DND-41 (cell line): Measurements from ENCODE around the gene FBXO21.

Experiments used
- ATAC-seq: fragments of 200-7000 bp; cut with Tn5 transposase; 3 replicates; pipeline ENCODE4 v1.9.1; 2021; ENCODE audit warnings: low read depth; ENCODE audit not compliant: insufficient read depth
- DNase-seq: peaks from one replicate; pipeline ENCODE4 v3.0.0-alpha.2; 2020
- H2AFZ ChIP-seq: 2 replicates; pipeline ENCODE4 v1.6.0; 2012; ENCODE audit warnings: low read depth, low read length
- H3K27ac ChIP-seq: 2 replicates; pipeline ENCODE4 v1.5.1; 2012; ENCODE audit warnings: low read length, inconsistent platforms
- H3K27me3 ChIP-seq: fragments of 200-600 bp; sonication (generic); 2 replicates; pipeline ENCODE4 v1.6.0; 2012; ENCODE audit warnings: low read length, mild to moderate bottlenecking, inconsistent platforms; ENCODE audit not compliant: insufficient read depth, poor library complexity
- H3K36me3 ChIP-seq: 2 replicates; pipeline ENCODE4 v1.5.1; 2012; ENCODE audit warnings: low read length, inconsistent platforms; ENCODE audit not compliant: insufficient read depth
- H3K4me1 ChIP-seq: 2 replicates; pipeline ENCODE4 v1.5.1; 2012; ENCODE audit warnings: mild to moderate bottlenecking, low read length; ENCODE audit not compliant: insufficient read depth
- H3K4me2 ChIP-seq: 2 replicates; pipeline ENCODE4 v1.6.0; 2012; ENCODE audit warnings: mild to moderate bottlenecking, moderate library complexity, low read length, inconsistent platforms; ENCODE audit not compliant: insufficient read depth
- H3K4me3 ChIP-seq, 2 experiments: fragments of 200-600 bp in 1 of 2; shearing (Covaris generic) in 1 of 2; 2 replicates each; pipeline ENCODE4 v1.5.1; 2012 to 2016; ENCODE audit warnings: inconsistent platforms in 2 of 2, low read length in 2 of 2, mild to moderate bottlenecking in 2 of 2, low read depth in 1 of 2, moderate library complexity in 1 of 2
- H3K79me2 ChIP-seq: 2 replicates; pipeline ENCODE4 v1.6.0; 2012; ENCODE audit warnings: low read length, inconsistent platforms; ENCODE audit not compliant: insufficient read depth
- H3K9ac ChIP-seq: 2 replicates; pipeline ENCODE4 v1.6.0; 2012; ENCODE audit warnings: low read depth, mild to moderate bottlenecking, inconsistent platforms, low read length, moderate library complexity
- H3K9me3 ChIP-seq: 2 replicates; pipeline ENCODE4 v1.5.1; 2012; ENCODE audit warnings: low read length, moderate library complexity, mild to moderate bottlenecking, inconsistent platforms; ENCODE audit not compliant: insufficient read depth, severe bottlenecking
- H4K20me1 ChIP-seq: 2 replicates; pipeline ENCODE4 v1.6.0; 2012; ENCODE audit warnings: low read length; ENCODE audit not compliant: insufficient read depth
- CTCF ChIP-seq: IDR thresholded peaks from 2 replicates; pipeline ENCODE4 v1.5.1; 2012; ENCODE audit warnings: borderline replicate concordance, low read length, moderate library complexity, mild to moderate bottlenecking; ENCODE audit not compliant: poor library complexity, severe bottlenecking; ENCODE audit errors: extremely low read depth
- EZH2 ChIP-seq: IDR thresholded peaks from 3 replicates; pipeline ENCODE4 v1.6.1; 2012; ENCODE audit warnings: borderline replicate concordance, low read depth, mild to moderate bottlenecking, moderate library complexity, low read length, inconsistent platforms; ENCODE audit not compliant: severe bottlenecking

The FBXO21 gene

DNA sequence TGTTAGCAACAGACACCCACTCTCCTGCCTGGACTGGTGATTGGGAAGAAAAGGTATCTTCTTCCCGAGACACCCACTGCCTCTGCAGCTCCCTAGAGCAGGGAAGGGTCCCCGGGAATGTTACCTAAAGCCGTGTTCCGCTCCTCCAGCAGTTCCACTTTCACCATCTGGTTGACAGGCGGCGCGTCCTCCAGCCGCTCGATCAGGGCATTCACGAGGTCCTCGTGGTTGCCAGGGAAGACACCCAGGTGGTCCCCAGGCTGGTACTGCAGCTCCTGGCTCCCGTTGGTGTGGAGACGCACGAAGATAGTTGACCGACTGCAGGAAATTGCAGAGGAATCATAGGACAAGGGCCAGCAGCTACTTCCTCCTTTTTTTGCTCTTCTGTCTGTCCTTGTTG is 44.2 kb upstream of the FBXO21 start:
- no peaks in the 10 kb centered on the region for H3K4me1 ChIP-seq
- DNase-seq (no peak), ATAC-seq (no peak)
- H4K20me1 ChIP-seq: no peaks in the 10 kb centered on the region
- H3K4me2 ChIP-seq: no peak overlapping the region
- no peaks in the 10 kb centered on the region for H3K9me3 ChIP-seq
- H3K36me3 ChIP-seq: no peaks in the 10 kb centered on the region
- H3K27ac ChIP-seq: no peak overlapping the region
- no peak overlapping the region for H2AFZ ChIP-seq
- no peak overlapping the region for H3K9ac ChIP-seq
- peaks cover 22% of the 10 kb centered on the region for H3K27me3 ChIP-seq
- no peak for TF ChIP-seq EZH2
- TF ChIP-seq CTCF: no peak
- no peaks in the 10 kb centered on the region for H3K79me2 ChIP-seq
- no peak overlapping the region for H3K4me3 ChIP-seq

GRCh38 chr12:117231750-117232149 is 41.5 kb upstream of the FBXO21 start:
- Histone ChIP-seq H3K9ac (no peak overlapping the region), H3K9me3 (no peaks in the 10 kb centered on the region), H3K79me2 (no peaks in the 10 kb centered on the region), H3K4me1 (no peaks in the 10 kb centered on the region), H3K4me2 (no peak overlapping the region), H3K27ac (no peak overlapping the region), H3K36me3 (no peaks in the 10 kb centered on the region), H4K20me1 (no peaks in the 10 kb centered on the region), H3K27me3 (peaks cover 6% of the 10 kb centered on the region), H2AFZ (no peak overlapping the region), H3K4me3 (no peak overlapping the region)
- ATAC-seq: no peak
- DNase-seq: peak; percentile 12
- no peak for TF ChIP-seq EZH2
- TF ChIP-seq CTCF: peak; percentile 36

DNA sequence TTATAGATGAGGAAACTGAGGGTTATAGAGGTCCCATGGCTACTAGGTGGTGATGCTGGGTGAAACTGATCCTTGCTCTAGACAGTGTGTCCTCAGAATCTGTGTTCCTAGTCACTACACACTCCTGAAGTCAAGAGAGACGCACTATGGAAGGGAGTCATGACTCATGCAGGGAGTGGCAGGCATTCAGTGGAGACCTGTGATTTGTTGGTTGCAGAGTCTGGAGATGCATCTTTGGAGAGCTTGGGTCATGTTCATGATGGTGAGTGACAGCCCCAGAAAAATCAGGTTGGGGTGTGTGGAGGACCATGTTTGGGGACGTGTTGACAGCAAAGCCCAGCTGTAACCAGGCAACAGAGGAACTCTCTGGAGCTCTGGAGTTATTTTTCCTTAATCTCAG is 38.0 kb upstream of the FBXO21 start:
- Histone ChIP-seq H3K4me1 (no peaks in the 10 kb centered on the region), H2AFZ (no peak overlapping the region), H3K9me3 (no peaks in the 10 kb centered on the region), H3K79me2 (no peaks in the 10 kb centered on the region), H3K27me3 (no peaks in the 10 kb centered on the region), H3K36me3 (no peaks in the 10 kb centered on the region), H3K4me3 (no peak overlapping the region), H4K20me1 (no peaks in the 10 kb centered on the region), H3K4me2 (no peak overlapping the region), H3K9ac (no peak overlapping the region), H3K27ac (no peak overlapping the region)
- no peak for TF ChIP-seq CTCF
- no peak for TF ChIP-seq EZH2
- DNase-seq (no peak), ATAC-seq (no peak)
